K562 (cell line): ENCODE results near the gene OXNAD1. TPM values are rescaled to one million over a fixed set of nuclear protein-coding genes. Genes with fewer than 3 reads are reported as not detected.
A peak's percentile ranks its signal among the peaks of the same experiment; 100 is the strongest.

ENCODE experiments used
- ATAC-seq: fragments of 200-7000 bp; cut with Tn5 transposase; 3 replicates; pipeline ENCODE4 v1.9.1; 2020; ENCODE audit warnings: moderate library complexity
- BruUV-seq: library from RNA; stranded (reverse); fragments of 400-500 nt; replicated peaks from 2 replicates; lab custom pipeline; 2021; lab: Mats Ljungman, UMichigan
- CTCF ChIA-PET: fragments of 300-600 bp; formaldehyde crosslinking; extraction: SDS; loops from one replicate; lab custom pipeline; 2021; ENCODE audit warnings: low intra/inter-chr PET ratio; lab: Yijun Ruan, JAX
- POLR2A ChIA-PET: fragments of 300-600, 350-650 bp; sonication (Branson Sonifier 250); formaldehyde crosslinking; extraction: SDS; loops from one replicate; lab custom pipeline; 2021; ENCODE audit warnings: antibody characterized with exemption, inconsistent platforms; lab: Yijun Ruan, JAX
- DNase-seq, 4 experiments: peaks; one replicate each; pipeline versions ENCODE4 v3.0.0 to v3.0.0-alpha.2; 2011 to 2018; ENCODE audit warnings: low spot score in 3 of 4, mixed read lengths in 3 of 4; ENCODE audit errors: extremely low read depth in 1 of 4
- FAIRE-seq: peaks from 2 replicates; lab custom pipeline; 2011; peaks lifted over from hg19 to GRCh38; lab: Jason Lieb, UNC
- H2AFZ ChIP-seq: 2 replicates; pipeline ENCODE4 v1.6.0; 2011; ENCODE audit warnings: low read depth, low read length, control low read depth, inconsistent platforms
- H3K27ac ChIP-seq: fragments of 200-600 bp; 3 replicates; pipeline ENCODE4 v1.8.0; 2011; ENCODE audit warnings: low read depth, mild to moderate bottlenecking, control low read depth, inconsistent platforms, low read length, moderate library complexity, mixed read lengths; ENCODE audit errors: extremely low read depth
- H3K27me3 ChIP-seq, 2 experiments: fragments of 300-600 bp in 1 of 2; 2 replicates in 1 of 2; 3 replicates in 1 of 2; pipeline versions ENCODE4 v1.6.0 to v1.8.0; 2011; ENCODE audit warnings: inconsistent platforms in 2 of 2, low read length in 2 of 2, mild to moderate bottlenecking in 1 of 2, mixed read lengths in 1 of 2, moderate library complexity in 1 of 2; ENCODE audit not compliant: control insufficient read depth in 2 of 2, insufficient read depth in 2 of 2
- H3K36me3 ChIP-seq: fragments of 300-600 bp; 3 replicates; pipeline ENCODE4 v1.8.0; 2011; ENCODE audit warnings: mild to moderate bottlenecking, low read length, inconsistent platforms; ENCODE audit not compliant: control insufficient read depth, insufficient read depth
- H3K4me1 ChIP-seq, 2 experiments: fragments of 200-600 bp in 1 of 2; replicated peaks in 1 of 2; 2 replicates in 1 of 2; 3 replicates in 1 of 2; pipeline versions ENCODE4 v1.5.1 to v1.8.0; 2011; ENCODE audit warnings: inconsistent platforms in 2 of 2, low read length in 2 of 2, mild to moderate bottlenecking in 1 of 2, mixed read lengths in 1 of 2, moderate library complexity in 1 of 2; ENCODE audit not compliant: control insufficient read depth in 2 of 2, insufficient read depth in 2 of 2
- H3K4me2 ChIP-seq: 2 replicates; pipeline ENCODE4 v1.6.1; 2011; ENCODE audit warnings: low read length, control low read depth, inconsistent platforms, mixed read lengths; ENCODE audit not compliant: insufficient read depth
- H3K4me3 ChIP-seq: fragments of 200-600 bp; sonication (generic), shearing (Covaris generic); 2 replicates; pipeline ENCODE4 v1.5.1; 2016; ENCODE audit warnings: control low read depth, inconsistent platforms
- H3K79me2 ChIP-seq: fragments of 200-600 bp; 3 replicates; pipeline ENCODE4 v1.8.0; 2011; ENCODE audit warnings: low read length, inconsistent platforms; ENCODE audit not compliant: control insufficient read depth, insufficient read depth
- H3K9ac ChIP-seq, 2 experiments: 2 replicates each; pipeline versions ENCODE4 v1.6.0 to v1.6.1; 2011; ENCODE audit warnings: low read depth in 2 of 2, low read length in 2 of 2, control low read depth in 1 of 2, inconsistent platforms in 1 of 2, mild to moderate bottlenecking in 1 of 2, mixed read lengths in 1 of 2; ENCODE audit not compliant: insufficient read depth in 1 of 2
- H3K9me1 ChIP-seq: one replicate; pipeline ENCODE4 v1.6.0; 2011; ENCODE audit warnings: inconsistent platforms, mild to moderate bottlenecking, low read length, moderate library complexity; ENCODE audit not compliant: control insufficient read depth, insufficient read depth
- H3K9me3 ChIP-seq: replicated peaks from 2 replicates; pipeline ENCODE4 v1.5.1; 2011; ENCODE audit warnings: low read depth, low read length, inconsistent platforms; ENCODE audit not compliant: control insufficient read depth, insufficient read depth
- H4K20me1 ChIP-seq: replicated peaks from 2 replicates; pipeline ENCODE4 v1.6.1; 2011; ENCODE audit warnings: low read length, inconsistent platforms, mixed read lengths; ENCODE audit not compliant: control insufficient read depth, insufficient read depth
- GABPA ChIP-seq: fragments of 200-800 bp; sonication (Bioruptor generic); conservative IDR thresholded peaks from 2 replicates; pipeline ENCODE4 v1.6.1; 2016; ENCODE audit warnings: low read depth, missing genetic modification characterization, missing compliant biosample characterization
- NR2C1 ChIP-seq, 2 experiments: fragments of 450-650 bp; IDR thresholded peaks; 2 replicates each; pipeline ENCODE4 v1.6.1; 2017; ENCODE audit warnings: mild to moderate bottlenecking in 2 of 2, antibody characterized with exemption in 1 of 2, inconsistent platforms in 1 of 2, missing compliant biosample characterization in 1 of 2, missing genetic modification characterization in 1 of 2
- NUFIP1 ChIP-seq: fragments of 450-650 bp; IDR thresholded peaks from 2 replicates; pipeline ENCODE4 v1.6.1; 2018; ENCODE audit not compliant: partially characterized antibody
- RBM15 ChIP-seq: fragments of 200-400 bp; formaldehyde crosslinking; IDR thresholded peaks from 2 replicates; pipeline ENCODE4 v1.6.1; 2018; ENCODE audit warnings: mild to moderate bottlenecking, low read length, moderate library complexity; ENCODE audit not compliant: insufficient read depth
- XRCC4 ChIP-seq: IDR thresholded peaks from one replicate; pipeline ENCODE4 v1.6.1; 2011; ENCODE audit not compliant: insufficient read depth, insufficient read length; ENCODE audit errors: extremely low read depth
- ZNF561 ChIP-seq: fragments of 450-650 bp; formaldehyde crosslinking; conservative IDR thresholded peaks from 2 replicates; pipeline ENCODE4 v1.4.0; 2020; ENCODE audit warnings: mild to moderate bottlenecking, moderate library complexity
- WGBS: fragments of 100-300 bp; shearing (Covaris generic); methylation state at CpG from one replicate; pipeline ENCODE4 v1.1.6; 2016; ENCODE audit warnings: low coverage, mixed read lengths; ENCODE audit not compliant: insufficient coverage; ENCODE audit errors: missing lambda C conversion rate; 5-methylcytosine and 5-hydroxymethylcytosine counted together
- in situ Hi-C: fragments of 300-500 bp; cut with MboI; formaldehyde crosslinking; loops from 4 replicates; pipeline ENCODE4 v1.15.0; 2018; ENCODE audit warnings: inconsistent platforms, mixed read lengths
- intact Hi-C: fragments of 100-400 bp; cut with micrococcal nuclease; formaldehyde crosslinking; loops from 2 replicates; pipeline ENCODE4 v1.14.2; 2022
- polyA plus RNA-seq, 8 experiments: library from polyadenylated mRNA; depleted of rRNA in 4 of 8; stranded (reverse) in 5 of 8; unstranded in 3 of 8; fragments of >200 nt; fragmentation: Nextera tagmentation in 2 of 8; fragmentation: Illumina TruSeq in 1 of 8; extraction: Ambion mirVana in 2 of 8; extraction: Trizol in 1 of 8; gene quantifications; 2 replicates each; pipeline versions ENCODE4 v1.2.1 to v1.2.3, GENCODE V29; 2011 to 2014; ENCODE audit warnings: inconsistent platforms in 1 of 8, missing spikeins in 1 of 8
- total RNA-seq, 7 experiments: library from RNA; depleted of rRNA in 6 of 7; stranded (reverse); fragments of >200 nt in 6 of 7; fragmentation: Illumina TruSeq in 2 of 7; extraction: Trizol in 2 of 7; gene quantifications; 2 replicates each; pipeline versions ENCODE4 v1.2.1 to v1.2.3, GENCODE V29; 2011 to 2021; ENCODE audit warnings: low replicate concordance in 1 of 7
- TF ChIP-seq, protein P1 (sequence below): fragments of 250-450 bp; sonication (Bioruptor Pico); IDR thresholded peaks from 2 replicates; pipeline ENCODE4 v1.4.0; 2020; ENCODE audit warnings: mild to moderate bottlenecking, moderate library complexity, borderline replicate concordance
- TF ChIP-seq, protein P2 (sequence below), 2 experiments: fragments of 200-800 bp in 1 of 2; sonication (Bioruptor generic) in 1 of 2; sonication (generic) in 1 of 2; formaldehyde crosslinking in 1 of 2; IDR thresholded peaks in 1 of 2; conservative IDR thresholded peaks in 1 of 2; 2 replicates each; pipeline versions ENCODE4 v1.5.0 to v1.6.1; 2016 to 2020; ENCODE audit warnings: missing compliant biosample characterization in 1 of 2, missing genetic modification characterization in 1 of 2, missing genetic modification reagents in 1 of 2
- TF ChIP-seq, protein P3 (sequence below), 2 experiments: fragments of 450-650 bp; conservative IDR thresholded peaks; 2 replicates each; pipeline ENCODE4 v1.6.1; 2017; ENCODE audit warnings: mild to moderate bottlenecking in 2 of 2, moderate library complexity in 2 of 2

OXNAD1 gene
- total and polyA plus RNA-seq, 9 of the 15 experiments (the other 6 are each of a cell fraction or from before 2014, with no cell fraction given), result 12.8 to 44.4 (median 41.1) TPM

DNA sequence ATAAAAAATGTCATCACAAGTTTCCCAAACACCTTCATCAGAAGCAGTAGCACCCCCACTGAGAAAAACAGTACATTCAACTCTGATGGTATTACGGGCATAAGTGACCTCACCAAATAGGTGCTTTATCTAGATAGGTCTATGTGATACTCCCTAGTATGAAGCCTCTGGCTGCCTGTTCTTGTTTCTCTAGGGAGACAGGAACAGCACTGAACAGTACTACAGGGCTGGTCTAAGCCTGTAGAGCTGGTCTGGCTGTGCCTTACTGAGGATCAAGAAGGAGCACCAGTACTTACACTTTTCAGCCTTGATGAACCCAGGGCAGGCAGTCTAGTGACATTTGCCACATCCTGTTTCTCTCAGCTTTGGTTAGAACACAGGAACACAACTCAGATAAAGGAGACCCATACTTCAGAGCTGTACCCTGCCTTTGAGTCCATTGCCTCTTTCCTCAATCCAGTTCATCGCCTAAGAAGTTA is 35.9 kb downstream of the OXNAD1 start:
- no TSS peak for BruUV-seq
- Histone ChIP-seq H3K36me3 (peaks cover 91% of the 10 kb centered on the region), H3K4me2 (no peak overlapping the region), H2AFZ (no peak overlapping the region), H3K9me1 (peaks cover 4% of the 10 kb centered on the region), H3K27me3 (no peaks in the 10 kb centered on the region), H3K9ac (no peak overlapping the region), H3K79me2 (peaks cover 8% of the 10 kb centered on the region; the same call in 1 of the 3 replicates), H3K4me1 (peaks cover 11 to 48% of the 10 kb centered on the region in 2 experiments), H3K4me3 (no peak overlapping the region), H3K27ac (no peak overlapping the region; the same call in 2 of the 3 replicates), H3K9me3 (no peaks in the 10 kb centered on the region), H4K20me1 (peaks cover 15% of the 10 kb centered on the region)
- POLR2A ChIA-PET, result interaction anchor here (1.1 to 1.3 kb wide), 2 partner anchors 10 to 12 kb away, joined by 3 to 4 read pairs; no protein-coding TSS in a partner anchor
- no peak for DNase-seq
- intact Hi-C loops (no loop called here), in situ Hi-C loops (no loop called here)
- no peak for ATAC-seq
- CTCF ChIA-PET, result no interaction called here
- 87% methylated on average over 2 of the region's 2 CpGs for WGBS
- TF ChIP-seq GABPA (tag) (0 out of 2 replicates have a peak, but pooled peaks have one; percentile 15), ZNF561 (CRISPR knock-in tag) (no peak), RBM15 (no peak), NUFIP1 (no peak), NR2C1 (IDR thresholded peaks at IDR 0.05) (no peak), NR2C1 (tag; IDR thresholded peaks at IDR 0.05) (no peak), XRCC4 (no peak)
- TF ChIP-seq, protein P1, sequence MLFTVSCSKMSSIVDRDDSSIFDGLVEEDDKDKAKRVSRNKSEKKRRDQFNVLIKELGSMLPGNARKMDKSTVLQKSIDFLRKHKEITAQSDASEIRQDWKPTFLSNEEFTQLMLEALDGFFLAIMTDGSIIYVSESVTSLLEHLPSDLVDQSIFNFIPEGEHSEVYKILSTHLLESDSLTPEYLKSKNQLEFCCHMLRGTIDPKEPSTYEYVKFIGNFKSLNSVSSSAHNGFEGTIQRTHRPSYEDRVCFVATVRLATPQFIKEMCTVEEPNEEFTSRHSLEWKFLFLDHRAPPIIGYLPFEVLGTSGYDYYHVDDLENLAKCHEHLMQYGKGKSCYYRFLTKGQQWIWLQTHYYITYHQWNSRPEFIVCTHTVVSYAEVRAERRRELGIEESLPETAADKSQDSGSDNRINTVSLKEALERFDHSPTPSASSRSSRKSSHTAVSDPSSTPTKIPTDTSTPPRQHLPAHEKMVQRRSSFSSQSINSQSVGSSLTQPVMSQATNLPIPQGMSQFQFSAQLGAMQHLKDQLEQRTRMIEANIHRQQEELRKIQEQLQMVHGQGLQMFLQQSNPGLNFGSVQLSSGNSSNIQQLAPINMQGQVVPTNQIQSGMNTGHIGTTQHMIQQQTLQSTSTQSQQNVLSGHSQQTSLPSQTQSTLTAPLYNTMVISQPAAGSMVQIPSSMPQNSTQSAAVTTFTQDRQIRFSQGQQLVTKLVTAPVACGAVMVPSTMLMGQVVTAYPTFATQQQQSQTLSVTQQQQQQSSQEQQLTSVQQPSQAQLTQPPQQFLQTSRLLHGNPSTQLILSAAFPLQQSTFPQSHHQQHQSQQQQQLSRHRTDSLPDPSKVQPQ (CRISPR knock-in tag), result no peak
- TF ChIP-seq, protein P2, sequence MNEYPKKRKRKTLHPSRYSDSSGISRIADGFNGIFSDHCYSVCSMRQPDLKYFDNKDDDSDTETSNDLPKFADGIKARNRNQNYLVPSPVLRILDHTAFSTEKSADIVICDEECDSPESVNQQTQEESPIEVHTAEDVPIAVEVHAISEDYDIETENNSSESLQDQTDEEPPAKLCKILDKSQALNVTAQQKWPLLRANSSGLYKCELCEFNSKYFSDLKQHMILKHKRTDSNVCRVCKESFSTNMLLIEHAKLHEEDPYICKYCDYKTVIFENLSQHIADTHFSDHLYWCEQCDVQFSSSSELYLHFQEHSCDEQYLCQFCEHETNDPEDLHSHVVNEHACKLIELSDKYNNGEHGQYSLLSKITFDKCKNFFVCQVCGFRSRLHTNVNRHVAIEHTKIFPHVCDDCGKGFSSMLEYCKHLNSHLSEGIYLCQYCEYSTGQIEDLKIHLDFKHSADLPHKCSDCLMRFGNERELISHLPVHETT (CRISPR knock-in tag; conservative IDR thresholded peaks at IDR 0.05 in 1 of 2, IDR thresholded peaks at IDR 0.05 in 1 of 2), result no peak
- TF ChIP-seq, protein P3, sequence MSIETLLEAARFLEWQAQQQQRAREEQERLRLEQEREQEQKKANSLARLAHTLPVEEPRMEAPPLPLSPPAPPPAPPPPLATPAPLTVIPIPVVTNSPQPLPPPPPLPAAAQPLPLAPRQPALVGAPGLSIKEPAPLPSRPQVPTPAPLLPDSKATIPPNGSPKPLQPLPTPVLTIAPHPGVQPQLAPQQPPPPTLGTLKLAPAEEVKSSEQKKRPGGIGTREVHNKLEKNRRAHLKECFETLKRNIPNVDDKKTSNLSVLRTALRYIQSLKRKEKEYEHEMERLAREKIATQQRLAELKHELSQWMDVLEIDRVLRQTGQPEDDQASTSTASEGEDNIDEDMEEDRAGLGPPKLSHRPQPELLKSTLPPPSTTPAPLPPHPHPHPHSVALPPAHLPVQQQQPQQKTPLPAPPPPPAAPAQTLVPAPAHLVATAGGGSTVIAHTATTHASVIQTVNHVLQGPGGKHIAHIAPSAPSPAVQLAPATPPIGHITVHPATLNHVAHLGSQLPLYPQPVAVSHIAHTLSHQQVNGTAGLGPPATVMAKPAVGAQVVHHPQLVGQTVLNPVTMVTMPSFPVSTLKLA (conservative IDR thresholded peaks at IDR 0.05), result no peak
- FAIRE-seq, result no peak
